ENCODE results near the gene DPYSL4.

The DPYSL4 gene

GRCh38 chr10:132230557-132231210 lies 43.9 kb downstream of the DPYSL4 start:
- H3F3A ChIP-seq (ENCODE audit: control insufficient read depth, insufficient read depth), result no peaks in the 10 kb centered on the region
- H3K79me2 ChIP-seq (ENCODE audit: control insufficient read depth, low read length), result no peaks in the 10 kb centered on the region
- peak overlapping the region; percentile 55; the same call in 1 of the 2 replicates for H3K4me2 ChIP-seq (ENCODE audit: low read length)
- H3K27ac ChIP-seq (ENCODE audit: low read depth, low read length), result no peak overlapping the region
- no peaks in the 10 kb centered on the region for H3K36me3 ChIP-seq (ENCODE audit: control insufficient read depth, low read length)
- H3K9me3 ChIP-seq (ENCODE audit: control insufficient read depth, insufficient read depth, low read length), result no peaks in the 10 kb centered on the region
- H3K9me2 ChIP-seq (replicated peaks; ENCODE audit: control insufficient read depth, low read length), result no peaks in the 10 kb centered on the region
- TF ChIP-seq EZH2phosphoT487 (IDR thresholded peaks at IDR 0.05; ENCODE audit: borderline replicate concordance, low read length), result no peak
- no peak for TF ChIP-seq CTCF (IDR thresholded peaks at IDR 0.05; ENCODE audit: low read depth, low read length, poor library complexity, severe bottlenecking)
- peaks cover 24% of the 10 kb centered on the region for H3K4me1 ChIP-seq (ENCODE audit: control insufficient read depth, low read length)
- peak overlapping the region; percentile 28; the same call in 1 of the 2 replicates for H3K4me3 ChIP-seq (ENCODE audit: low read length)
- H3K27me3 ChIP-seq (ENCODE audit: control insufficient read depth, low read length), result no peaks in the 10 kb centered on the region
- no peaks in the 10 kb centered on the region for H4K20me1 ChIP-seq (ENCODE audit: control insufficient read depth, insufficient read depth, low read depth, low read length)

GRCh38 chr10:132231656-132232022 lies 44.9 kb downstream of the DPYSL4 start:
- no peaks in the 10 kb centered on the region for H3K79me2 ChIP-seq (ENCODE audit: control insufficient read depth, low read length)
- no peak overlapping the region for H3K27ac ChIP-seq (ENCODE audit: low read depth, low read length)
- no peak overlapping the region for H3K4me3 ChIP-seq (ENCODE audit: low read length)
- H3K9me3 ChIP-seq (ENCODE audit: control insufficient read depth, insufficient read depth, low read length), result no peaks in the 10 kb centered on the region
- no peaks in the 10 kb centered on the region for H4K20me1 ChIP-seq (ENCODE audit: control insufficient read depth, insufficient read depth, low read depth, low read length)
- H3K4me2 ChIP-seq (ENCODE audit: low read length), result no peak overlapping the region
- TF ChIP-seq CTCF (IDR thresholded peaks at IDR 0.05; ENCODE audit: low read depth, low read length, poor library complexity, severe bottlenecking), result no peak
- no peak for TF ChIP-seq EZH2phosphoT487 (IDR thresholded peaks at IDR 0.05; ENCODE audit: borderline replicate concordance, low read length)
- H3K4me1 ChIP-seq (ENCODE audit: control insufficient read depth, low read length), result peaks cover 24% of the 10 kb centered on the region
- H3K27me3 ChIP-seq (ENCODE audit: control insufficient read depth, low read length), result no peaks in the 10 kb centered on the region
- H3K9me2 ChIP-seq (replicated peaks; ENCODE audit: control insufficient read depth, low read length), result no peaks in the 10 kb centered on the region
- no peaks in the 10 kb centered on the region for H3K36me3 ChIP-seq (ENCODE audit: control insufficient read depth, low read length)
- H3F3A ChIP-seq (ENCODE audit: control insufficient read depth, insufficient read depth), result no peaks in the 10 kb centered on the region

GRCh38 chr10:132232023-132232951 lies 45.5 kb downstream of the DPYSL4 start:
- no peaks in the 10 kb centered on the region for H3K9me2 ChIP-seq (replicated peaks; ENCODE audit: control insufficient read depth, low read length)
- no peaks in the 10 kb centered on the region for H4K20me1 ChIP-seq (ENCODE audit: control insufficient read depth, insufficient read depth, low read depth, low read length)
- TF ChIP-seq CTCF (IDR thresholded peaks at IDR 0.05; ENCODE audit: low read depth, low read length, poor library complexity, severe bottlenecking) (peak; percentile 39), EZH2phosphoT487 (IDR thresholded peaks at IDR 0.05; ENCODE audit: borderline replicate concordance, low read length) (no peak)
- no peak overlapping the region for H3K27ac ChIP-seq (ENCODE audit: low read depth, low read length)
- H3F3A ChIP-seq (ENCODE audit: control insufficient read depth, insufficient read depth), result no peaks in the 10 kb centered on the region
- peak overlapping the region; percentile 26; the same call in 1 of the 2 replicates for H3K4me2 ChIP-seq (ENCODE audit: low read length)
- H3K9me3 ChIP-seq (ENCODE audit: control insufficient read depth, insufficient read depth, low read length), result no peaks in the 10 kb centered on the region
- no peak overlapping the region for H3K4me3 ChIP-seq (ENCODE audit: low read length)
- no peaks in the 10 kb centered on the region for H3K36me3 ChIP-seq (ENCODE audit: control insufficient read depth, low read length)
- no peaks in the 10 kb centered on the region for H3K79me2 ChIP-seq (ENCODE audit: control insufficient read depth, low read length)
- H3K27me3 ChIP-seq (ENCODE audit: control insufficient read depth, low read length), result no peaks in the 10 kb centered on the region
- H3K4me1 ChIP-seq (ENCODE audit: control insufficient read depth, low read length), result peaks cover 24% of the 10 kb centered on the region
